Fibroblast of lung (primary cell): ENCODE data around the gene PCDHA1.

Experiments
- EZH2 ChIP-seq: IDR thresholded peaks from 2 replicates; pipeline ENCODE4 v1.5.1; 2012; ENCODE audit warnings: low read length, control low read depth, mild to moderate bottlenecking; ENCODE audit errors: missing control alignments
- TF ChIP-seq, protein P1 (sequence below), 2 donors: IDR thresholded peaks in 1 of 2; conservative IDR thresholded peaks in 1 of 2; 1 replicate in 1 of 2; 2 replicates in 1 of 2; pipeline ENCODE4 v1.5.1; 2011 to 2012; ENCODE audit warnings: low read length in 2 of 2, control low read depth in 1 of 2, inconsistent platforms in 1 of 2, low read depth in 1 of 2, mild to moderate bottlenecking in 1 of 2

GRCh38 chr5:140877262-140877581, 91.3 kb downstream of the PCDHA1 start:
- TF ChIP-seq, protein P1, sequence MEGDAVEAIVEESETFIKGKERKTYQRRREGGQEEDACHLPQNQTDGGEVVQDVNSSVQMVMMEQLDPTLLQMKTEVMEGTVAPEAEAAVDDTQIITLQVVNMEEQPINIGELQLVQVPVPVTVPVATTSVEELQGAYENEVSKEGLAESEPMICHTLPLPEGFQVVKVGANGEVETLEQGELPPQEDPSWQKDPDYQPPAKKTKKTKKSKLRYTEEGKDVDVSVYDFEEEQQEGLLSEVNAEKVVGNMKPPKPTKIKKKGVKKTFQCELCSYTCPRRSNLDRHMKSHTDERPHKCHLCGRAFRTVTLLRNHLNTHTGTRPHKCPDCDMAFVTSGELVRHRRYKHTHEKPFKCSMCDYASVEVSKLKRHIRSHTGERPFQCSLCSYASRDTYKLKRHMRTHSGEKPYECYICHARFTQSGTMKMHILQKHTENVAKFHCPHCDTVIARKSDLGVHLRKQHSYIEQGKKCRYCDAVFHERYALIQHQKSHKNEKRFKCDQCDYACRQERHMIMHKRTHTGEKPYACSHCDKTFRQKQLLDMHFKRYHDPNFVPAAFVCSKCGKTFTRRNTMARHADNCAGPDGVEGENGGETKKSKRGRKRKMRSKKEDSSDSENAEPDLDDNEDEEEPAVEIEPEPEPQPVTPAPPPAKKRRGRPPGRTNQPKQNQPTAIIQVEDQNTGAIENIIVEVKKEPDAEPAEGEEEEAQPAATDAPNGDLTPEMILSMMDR (conservative IDR thresholded peaks at IDR 0.05 in 1 of 2, IDR thresholded peaks at IDR 0.05 in 1 of 2; ENCODE audit: low read depth in 1 of 2, low read length in 2 of 2): no peak
- no peak for TF ChIP-seq EZH2
